ENCODE measurements around the gene SAP30L. TPM values are rescaled to one million over a fixed set of nuclear protein-coding genes. Genes with fewer than 3 reads are reported as not detected.

Gene SAP30L
- total and polyA plus RNA-seq, 4 donors = 18.2 to 35.4 (median 30.0) TPM

GRCh38 chr5:154465169-154465568, 19.4 kb downstream of the SAP30L start:
- H3K4me1 ChIP-seq (ENCODE audit: control insufficient read depth in 5 of 5, insufficient read depth in 5 of 5, low read length in 5 of 5) = no peaks in the 10 kb centered on the region
- DNase-seq (no peak), ATAC-seq (ENCODE audit: insufficient read depth, low FRiP score) (no peak)
- no peak overlapping the region for H3K9ac ChIP-seq (ENCODE audit: insufficient read depth in 1 of 2, low read length in 2 of 2)
- 50 to 51% methylated on average over 6 of the region's 6 CpGs for WGBS, 2 donors
- H3K27ac ChIP-seq (ENCODE audit: low read depth in 1 of 2, low read length in 1 of 2) = no peak overlapping the region
- no peaks in the 10 kb centered on the region for H3K9me3 ChIP-seq (ENCODE audit: control insufficient read depth in 4 of 4, insufficient read depth in 3 of 4, low read length in 3 of 4)
- TF ChIP-seq CTCF (IDR thresholded peaks at IDR 0.05; ENCODE audit: control extremely low read depth, extremely low read depth) = no peak
- no peak overlapping the region for H3K4me3 ChIP-seq
- peaks cover 0 to 3% (median 0%) of the 10 kb centered on the region in 4 donors for H3K36me3 ChIP-seq (ENCODE audit: control insufficient read depth in 4 of 4, insufficient read depth in 4 of 4, low read length in 4 of 4)
- peaks cover 0 to 16% (median 10%) of the 10 kb centered on the region in 3 donors for H3K27me3 ChIP-seq (ENCODE audit: control insufficient read depth in 3 of 3, insufficient read depth in 3 of 3, low read length in 2 of 3)

- Histone ChIP-seq H3K9me3 (ENCODE audit: control insufficient read depth in 4 of 4, insufficient read depth in 3 of 4, low read length in 3 of 4) (no peaks in the 10 kb centered on the region), H3K27ac (ENCODE audit: low read depth in 1 of 2, low read length in 1 of 2) (no peak overlapping the region), H3K9ac (ENCODE audit: insufficient read depth in 1 of 2, low read length in 2 of 2) (no peak overlapping the region), H3K36me3 (ENCODE audit: control insufficient read depth in 4 of 4, insufficient read depth in 4 of 4, low read length in 4 of 4) (peaks cover 0 to 2% (median 0%) of the 10 kb centered on the region in 4 donors), H3K4me1 (ENCODE audit: control insufficient read depth in 5 of 5, insufficient read depth in 5 of 5, low read length in 5 of 5) (no peaks in the 10 kb centered on the region), H3K27me3 (ENCODE audit: control insufficient read depth in 3 of 3, insufficient read depth in 3 of 3, low read length in 2 of 3) (peaks cover 0 to 26% (median 20%) of the 10 kb centered on the region in 3 donors), H3K4me3 (no peak overlapping the region)
- 63 to 79% methylated on average over 5 of the region's 5 CpGs for WGBS, 2 donors
- ATAC-seq (ENCODE audit: insufficient read depth, low FRiP score) (no peak), DNase-seq (no peak)
- TF ChIP-seq CTCF (IDR thresholded peaks at IDR 0.05; ENCODE audit: control extremely low read depth, extremely low read depth) = no peak
Measured at GRCh38 chr5:154466147-154466546, 20.4 kb downstream of the SAP30L start.

- no peak for TF ChIP-seq CTCF (IDR thresholded peaks at IDR 0.05; ENCODE audit: control extremely low read depth, extremely low read depth)
- DNase-seq (no peak), ATAC-seq (ENCODE audit: insufficient read depth, low FRiP score) (no peak)
- Histone ChIP-seq H3K36me3 (ENCODE audit: control insufficient read depth in 4 of 4, insufficient read depth in 4 of 4, low read length in 4 of 4) (peaks cover 0 to 2% (median 0%) of the 10 kb centered on the region in 4 donors), H3K27me3 (ENCODE audit: control insufficient read depth in 3 of 3, insufficient read depth in 3 of 3, low read length in 2 of 3) (peaks cover 0 to 31% (median 25%) of the 10 kb centered on the region in 3 donors), H3K9me3 (ENCODE audit: control insufficient read depth in 4 of 4, insufficient read depth in 3 of 4, low read length in 3 of 4) (no peaks in the 10 kb centered on the region), H3K27ac (ENCODE audit: low read depth in 1 of 2, low read length in 1 of 2) (no peak overlapping the region), H3K4me3 (no peak overlapping the region), H3K4me1 (ENCODE audit: control insufficient read depth in 5 of 5, insufficient read depth in 5 of 5, low read length in 5 of 5) (no peaks in the 10 kb centered on the region), H3K9ac (ENCODE audit: insufficient read depth in 1 of 2, low read length in 2 of 2) (no peak overlapping the region)
- WGBS, 2 donors = 82 to 94% methylated on average over 5 of the region's 5 CpGs
Measured at GRCh38 chr5:154466671-154467070, 20.9 kb downstream of the SAP30L start.
